ENCODE data around the gene IL6R.

- TF ChIP-seq, protein P1, sequence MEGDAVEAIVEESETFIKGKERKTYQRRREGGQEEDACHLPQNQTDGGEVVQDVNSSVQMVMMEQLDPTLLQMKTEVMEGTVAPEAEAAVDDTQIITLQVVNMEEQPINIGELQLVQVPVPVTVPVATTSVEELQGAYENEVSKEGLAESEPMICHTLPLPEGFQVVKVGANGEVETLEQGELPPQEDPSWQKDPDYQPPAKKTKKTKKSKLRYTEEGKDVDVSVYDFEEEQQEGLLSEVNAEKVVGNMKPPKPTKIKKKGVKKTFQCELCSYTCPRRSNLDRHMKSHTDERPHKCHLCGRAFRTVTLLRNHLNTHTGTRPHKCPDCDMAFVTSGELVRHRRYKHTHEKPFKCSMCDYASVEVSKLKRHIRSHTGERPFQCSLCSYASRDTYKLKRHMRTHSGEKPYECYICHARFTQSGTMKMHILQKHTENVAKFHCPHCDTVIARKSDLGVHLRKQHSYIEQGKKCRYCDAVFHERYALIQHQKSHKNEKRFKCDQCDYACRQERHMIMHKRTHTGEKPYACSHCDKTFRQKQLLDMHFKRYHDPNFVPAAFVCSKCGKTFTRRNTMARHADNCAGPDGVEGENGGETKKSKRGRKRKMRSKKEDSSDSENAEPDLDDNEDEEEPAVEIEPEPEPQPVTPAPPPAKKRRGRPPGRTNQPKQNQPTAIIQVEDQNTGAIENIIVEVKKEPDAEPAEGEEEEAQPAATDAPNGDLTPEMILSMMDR (IDR thresholded peaks at IDR 0.05; ENCODE audit: poor library complexity) = no peak
- no peak for TF ChIP-seq EZH2 (IDR thresholded peaks at IDR 0.05; ENCODE audit: borderline replicate concordance)
Observed at GRCh38 chr1:154418062-154418921, 13.1 kb downstream of the IL6R start.
